GM23338 (cell line): Measurements from ENCODE around the gene PLA2G4F. TPM values are rescaled to one million over a fixed set of nuclear protein-coding genes. Genes with fewer than 3 reads are reported as not detected.

ENCODE experiments used
- ATAC-seq: fragments of 200-7000 bp; cut with Tn5 transposase; 3 replicates; pipeline ENCODE4 v1.9.1; 2020
- DNase-seq: peaks from one replicate; pipeline ENCODE4 v3.0.0-alpha.2; 2015; ENCODE audit warnings: low spot score
- H2AFZ ChIP-seq: fragments of 200-600 bp; sonication (generic); 2 replicates; pipeline ENCODE4 v1.8.0; 2016; ENCODE audit warnings: antibody characterized with exemption, mild to moderate bottlenecking, moderate library complexity
- H3F3A ChIP-seq: fragments of 200-600 bp; sonication (generic); replicated peaks from 2 replicates; pipeline ENCODE4 v1.8.0; 2017; ENCODE audit warnings: antibody characterized with exemption, mixed run types, low read depth
- H3K27ac ChIP-seq: fragments of 200-600 bp; sonication (generic); 2 replicates; pipeline ENCODE4 v1.6.1; 2016; ENCODE audit warnings: low read depth
- H3K27me3 ChIP-seq: fragments of 200-600 bp; sonication (generic); 2 replicates; pipeline ENCODE4 v1.8.0; 2016; ENCODE audit warnings: mild to moderate bottlenecking, mixed run types, moderate library complexity; ENCODE audit not compliant: insufficient read depth
- H3K36me3 ChIP-seq: fragments of 200-600 bp; sonication (generic); 2 replicates; pipeline ENCODE4 v1.8.0; 2016; ENCODE audit warnings: mild to moderate bottlenecking; ENCODE audit not compliant: insufficient read depth
- H3K4me1 ChIP-seq: fragments of 200-600 bp; sonication (generic); 2 replicates; pipeline ENCODE4 v1.8.0; 2016; ENCODE audit warnings: mild to moderate bottlenecking, moderate library complexity; ENCODE audit not compliant: insufficient read depth
- H3K4me2 ChIP-seq: fragments of 200-600 bp; sonication (generic); 2 replicates; pipeline ENCODE4 v1.7.1; 2017; ENCODE audit warnings: mixed run types
- H3K4me3 ChIP-seq: fragments of 200-600 bp; sonication (generic); 2 replicates; pipeline ENCODE4 v1.6.1; 2016; ENCODE audit warnings: mixed run types
- H3K79me2 ChIP-seq: fragments of 200-600 bp; sonication (generic); replicated peaks from 2 replicates; pipeline ENCODE4 v1.8.0; 2017; ENCODE audit warnings: mild to moderate bottlenecking; ENCODE audit not compliant: insufficient read depth
- H3K9me2 ChIP-seq: fragments of 200-600 bp; sonication (generic); 2 replicates; pipeline ENCODE4 v1.8.0; 2017; ENCODE audit not compliant: insufficient read depth
- H4K20me1 ChIP-seq: fragments of 200-600 bp; sonication (generic); replicated peaks from 2 replicates; pipeline ENCODE4 v1.8.0; 2017; ENCODE audit warnings: mild to moderate bottlenecking; ENCODE audit not compliant: insufficient read depth
- H3K27ac Mint-ChIP-seq: 2 replicates; pipeline ENCODE4 v1.8.0; 2020; ENCODE audit warnings: inconsistent platforms, mild to moderate bottlenecking, moderate library complexity, mixed read lengths
- H3K27me3 Mint-ChIP-seq: 3 replicates; pipeline ENCODE4 v1.8.0; 2022; ENCODE audit warnings: low read depth, mild to moderate bottlenecking, moderate library complexity, mixed read lengths, inconsistent platforms; ENCODE audit not compliant: insufficient read depth, poor library complexity
- H3K36me3 Mint-ChIP-seq: 3 replicates; pipeline ENCODE4 v1.8.0; 2021; ENCODE audit warnings: low read depth, mild to moderate bottlenecking, inconsistent platforms, moderate library complexity, mixed read lengths
- H3K4me1 Mint-ChIP-seq: 3 replicates; pipeline ENCODE4 v1.8.0; 2020; ENCODE audit warnings: mild to moderate bottlenecking, inconsistent platforms, mixed read lengths
- H3K4me3 Mint-ChIP-seq: 3 replicates; pipeline ENCODE4 v1.8.0; 2021; ENCODE audit warnings: moderate library complexity, mild to moderate bottlenecking, inconsistent platforms, mixed read lengths
- H3K9me3 Mint-ChIP-seq: 3 replicates; pipeline ENCODE4 v1.8.0; 2020; ENCODE audit warnings: moderate library complexity, mild to moderate bottlenecking, inconsistent platforms, mixed read lengths
- CREB1 ChIP-seq: fragments of 250-450 bp; sonication (Bioruptor Pico); IDR thresholded peaks from 2 replicates; pipeline ENCODE4 v1.5.0; 2020; ENCODE audit warnings: low read depth, mild to moderate bottlenecking, moderate library complexity
- NANOG ChIP-seq: IDR thresholded peaks from 2 replicates; pipeline ENCODE4 v1.6.1; 2016; ENCODE audit warnings: antibody characterized with exemption, borderline replicate concordance
- ZNF114 ChIP-seq: fragments of 250-450 bp; sonication (Bioruptor Pico); IDR thresholded peaks from 2 replicates; pipeline ENCODE4 v1.5.0; 2020; ENCODE audit warnings: mild to moderate bottlenecking, moderate library complexity
- polyA plus RNA-seq: library from polyadenylated mRNA; unstranded; fragments of >200 nt; fragmentation: Nextera tagmentation; extraction: Ambion mirVana; gene quantifications from 2 replicates; pipeline ENCODE4 v1.2.1, GENCODE V29; 2016
- total RNA-seq: library from RNA; depleted of rRNA; stranded (reverse); fragments of >200 nt; shearing (Covaris generic); gene quantifications from 2 replicates; pipeline ENCODE4 v1.2.3, GENCODE V29; 2014
- TF ChIP-seq, protein P1 (sequence below): IDR thresholded peaks from one replicate; pipeline ENCODE4 v1.6.1; 2018; ENCODE audit warnings: antibody characterized with exemption; ENCODE audit not compliant: unreplicated experiment

Gene PLA2G4F
- total and polyA plus RNA-seq, 2 experiments from 2014 or later, result not detected

- Mint-ChIP-seq H3K27ac (no peak overlapping the region), H3K4me3 (no peak overlapping the region), H3K27me3 (peaks cover 3% of the 10 kb centered on the region), H3K4me1 (peaks cover 12% of the 10 kb centered on the region), H3K36me3 (no peaks in the 10 kb centered on the region), H3K9me3 (peaks cover 3% of the 10 kb centered on the region; the same call in 1 of the 3 replicates)
- Histone ChIP-seq H3K79me2 (no peaks in the 10 kb centered on the region), H2AFZ (no peak overlapping the region), H3K9me2 (no peaks in the 10 kb centered on the region), H3K27me3 (no peaks in the 10 kb centered on the region), H3K27ac (no peak overlapping the region), H3K4me1 (peaks cover 10% of the 10 kb centered on the region), H3K4me3 (no peak overlapping the region), H3K36me3 (no peaks in the 10 kb centered on the region), H3F3A (no peaks in the 10 kb centered on the region), H3K4me2 (no peak overlapping the region), H4K20me1 (no peaks in the 10 kb centered on the region)
- DNase-seq, result no peak
- no peak for TF ChIP-seq NANOG
- TF ChIP-seq, protein P1, sequence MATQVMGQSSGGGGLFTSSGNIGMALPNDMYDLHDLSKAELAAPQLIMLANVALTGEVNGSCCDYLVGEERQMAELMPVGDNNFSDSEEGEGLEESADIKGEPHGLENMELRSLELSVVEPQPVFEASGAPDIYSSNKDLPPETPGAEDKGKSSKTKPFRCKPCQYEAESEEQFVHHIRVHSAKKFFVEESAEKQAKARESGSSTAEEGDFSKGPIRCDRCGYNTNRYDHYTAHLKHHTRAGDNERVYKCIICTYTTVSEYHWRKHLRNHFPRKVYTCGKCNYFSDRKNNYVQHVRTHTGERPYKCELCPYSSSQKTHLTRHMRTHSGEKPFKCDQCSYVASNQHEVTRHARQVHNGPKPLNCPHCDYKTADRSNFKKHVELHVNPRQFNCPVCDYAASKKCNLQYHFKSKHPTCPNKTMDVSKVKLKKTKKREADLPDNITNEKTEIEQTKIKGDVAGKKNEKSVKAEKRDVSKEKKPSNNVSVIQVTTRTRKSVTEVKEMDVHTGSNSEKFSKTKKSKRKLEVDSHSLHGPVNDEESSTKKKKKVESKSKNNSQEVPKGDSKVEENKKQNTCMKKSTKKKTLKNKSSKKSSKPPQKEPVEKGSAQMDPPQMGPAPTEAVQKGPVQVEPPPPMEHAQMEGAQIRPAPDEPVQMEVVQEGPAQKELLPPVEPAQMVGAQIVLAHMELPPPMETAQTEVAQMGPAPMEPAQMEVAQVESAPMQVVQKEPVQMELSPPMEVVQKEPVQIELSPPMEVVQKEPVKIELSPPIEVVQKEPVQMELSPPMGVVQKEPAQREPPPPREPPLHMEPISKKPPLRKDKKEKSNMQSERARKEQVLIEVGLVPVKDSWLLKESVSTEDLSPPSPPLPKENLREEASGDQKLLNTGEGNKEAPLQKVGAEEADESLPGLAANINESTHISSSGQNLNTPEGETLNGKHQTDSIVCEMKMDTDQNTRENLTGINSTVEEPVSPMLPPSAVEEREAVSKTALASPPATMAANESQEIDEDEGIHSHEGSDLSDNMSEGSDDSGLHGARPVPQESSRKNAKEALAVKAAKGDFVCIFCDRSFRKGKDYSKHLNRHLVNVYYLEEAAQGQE, result no peak
- no peak for TF ChIP-seq CREB1 (CRISPR knock-in tag)
- no peak for TF ChIP-seq ZNF114 (CRISPR knock-in tag)
- ATAC-seq, result no peak
These were observed 34.8 kb downstream of the PLA2G4F start for GRCh38 chr15:42121682-42122081.

DNA sequence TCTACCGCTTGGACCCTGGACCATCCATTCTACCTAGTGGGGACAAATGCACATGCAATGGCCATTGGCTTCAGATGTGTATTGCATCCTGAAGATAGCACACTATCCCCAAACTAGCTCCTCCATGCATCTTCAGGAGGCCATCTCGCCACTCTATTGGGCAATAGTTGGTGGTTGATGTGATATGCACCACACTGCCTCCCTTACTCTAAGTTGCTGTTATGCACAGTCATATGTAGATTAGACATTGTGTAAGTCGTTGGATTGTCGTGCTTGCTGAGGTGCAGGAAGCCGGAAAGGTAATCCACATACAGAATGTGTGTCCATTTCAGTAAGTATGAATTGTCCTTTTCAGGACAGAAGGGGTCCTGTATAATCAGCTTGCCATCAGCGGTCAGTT is 35.4 kb downstream of the PLA2G4F start:
- H3K36me3 Mint-ChIP-seq, result no peaks in the 10 kb centered on the region; the same call in 2 of the 3 replicates
- ATAC-seq (no peak), DNase-seq (no peak)
- peaks cover 3% of the 10 kb centered on the region for H3K27me3 Mint-ChIP-seq
- no peaks in the 10 kb centered on the region for H3K27me3 ChIP-seq
- no peak overlapping the region for H2AFZ ChIP-seq
- no peaks in the 10 kb centered on the region for H3K79me2 ChIP-seq
- H3K4me3 Mint-ChIP-seq, result no peak overlapping the region
- H3K36me3 ChIP-seq, result no peaks in the 10 kb centered on the region
- H3K9me3 Mint-ChIP-seq, result peaks cover 8% of the 10 kb centered on the region; the same call in 2 of the 3 replicates
- peaks cover 10% of the 10 kb centered on the region for H3K4me1 ChIP-seq
- H3K27ac ChIP-seq, result no peak overlapping the region
- no peaks in the 10 kb centered on the region for H4K20me1 ChIP-seq
- peaks cover 12% of the 10 kb centered on the region for H3K4me1 Mint-ChIP-seq
- no peak overlapping the region for H3K27ac Mint-ChIP-seq
- no peak overlapping the region for H3K4me3 ChIP-seq
- TF ChIP-seq, protein P1, result no peak
- no peaks in the 10 kb centered on the region for H3K9me2 ChIP-seq
- no peaks in the 10 kb centered on the region for H3F3A ChIP-seq
- H3K4me2 ChIP-seq, result no peak overlapping the region
